ENCODE results near the gene CTBP2.

DNA sequence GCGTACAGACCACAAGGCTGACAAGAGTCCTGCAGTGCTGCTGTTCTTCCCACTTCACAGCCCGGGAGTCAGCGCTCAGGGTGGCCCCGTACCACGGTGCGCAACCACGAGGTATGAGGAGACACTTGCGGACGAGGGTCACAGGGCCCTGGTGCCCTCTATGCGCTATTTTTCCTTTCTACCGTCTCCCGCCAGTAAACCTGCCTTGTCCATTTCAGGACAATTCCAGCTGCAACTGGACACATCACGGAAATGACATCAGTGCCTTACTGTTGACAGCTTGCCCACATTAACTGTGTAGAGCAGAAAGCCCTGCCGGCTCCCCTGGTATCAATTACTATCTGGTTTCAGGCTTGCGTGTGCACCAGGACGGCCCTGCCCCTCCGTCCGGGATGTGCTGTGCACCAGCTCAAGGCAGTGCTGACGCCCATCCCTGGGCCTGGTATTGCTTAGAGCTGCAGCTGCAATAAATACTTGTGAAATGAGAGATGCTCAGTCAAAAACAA is 153.4 kb downstream of the CTBP2 start:
- TF ChIP-seq CTCF (conservative IDR thresholded peaks at IDR 0.05; ENCODE audit: low read depth, low read length) (no peak), EZH2 (IDR thresholded peaks at IDR 0.05; ENCODE audit: borderline replicate concordance, low read depth, low read length, poor library complexity, severe bottlenecking) (no peak)
